ENCODE results near the gene C10orf88. TPM values are rescaled to one million over a fixed set of nuclear protein-coding genes. Genes with fewer than 3 reads are reported as not detected.
A peak's percentile ranks its signal among the peaks of the same experiment; 100 is the strongest.

The C10orf88 gene
- total RNA-seq, 1 donor from 2014 or later = 11.8 TPM

DNA sequence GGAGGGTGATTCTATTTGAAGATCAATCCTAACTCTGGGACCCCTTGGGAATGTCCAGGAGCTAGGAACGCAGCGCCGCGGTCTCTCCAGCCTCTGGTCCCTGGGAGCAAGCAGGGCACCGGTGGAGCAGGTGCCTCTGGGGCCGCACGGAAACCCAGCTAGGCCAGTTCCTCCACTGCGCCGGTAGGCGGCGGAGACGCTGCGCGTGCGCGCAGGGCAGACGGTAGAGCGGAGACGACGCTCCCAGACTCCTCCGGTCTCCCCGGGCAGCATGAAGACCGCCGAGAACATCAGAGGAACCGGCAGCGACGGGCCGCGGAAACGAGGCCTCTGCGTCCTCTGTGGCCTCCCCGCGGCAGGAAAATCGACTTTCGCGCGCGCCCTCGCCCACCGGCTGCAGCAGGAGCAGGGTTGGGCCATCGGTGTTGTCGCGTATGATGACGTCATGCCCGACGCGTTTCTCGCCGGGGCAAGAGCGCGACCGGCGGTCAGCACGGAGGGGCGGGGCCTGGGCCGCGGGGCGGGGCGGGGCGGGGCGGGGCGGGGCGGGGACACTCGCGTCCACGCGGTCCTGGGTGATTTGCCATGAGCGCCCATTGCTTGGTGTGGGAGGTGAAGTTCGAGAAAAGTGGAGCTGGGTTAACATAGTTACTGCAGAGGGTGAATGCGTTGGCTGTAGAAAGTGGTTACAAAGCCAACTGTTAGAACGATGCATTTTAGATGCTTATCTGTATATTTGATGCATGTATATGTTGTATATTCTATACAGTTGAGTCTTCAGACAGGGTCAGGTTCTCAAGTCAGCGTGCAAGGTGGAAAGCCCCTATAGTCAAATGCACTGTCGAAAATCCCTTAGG is 26.4 kb upstream of the C10orf88 start, which contains the start of gene PSTK:
TSS of gene PSTK (plus strand) at position 193 of the 857 bp plus-strand sequence. CDS start at position 272, 79 bp downstream.
- Mint-ChIP-seq H3K27ac (ENCODE audit: unreplicated experiment) (peak within 1 kb of the TSS; percentile 99), H3K9me3 (no peaks in the 10 kb centered on the region), H3K4me1 (peaks cover 14% of the 10 kb centered on the region), H3K4me3 (peak within 1 kb of the TSS; percentile 93), H3K36me3 (ENCODE audit: low read depth) (no peaks in the 10 kb centered on the region), H3K27me3 (ENCODE audit: low read depth) (peaks cover 10% of the 10 kb centered on the region)
- TF ChIP-seq, protein P1, sequence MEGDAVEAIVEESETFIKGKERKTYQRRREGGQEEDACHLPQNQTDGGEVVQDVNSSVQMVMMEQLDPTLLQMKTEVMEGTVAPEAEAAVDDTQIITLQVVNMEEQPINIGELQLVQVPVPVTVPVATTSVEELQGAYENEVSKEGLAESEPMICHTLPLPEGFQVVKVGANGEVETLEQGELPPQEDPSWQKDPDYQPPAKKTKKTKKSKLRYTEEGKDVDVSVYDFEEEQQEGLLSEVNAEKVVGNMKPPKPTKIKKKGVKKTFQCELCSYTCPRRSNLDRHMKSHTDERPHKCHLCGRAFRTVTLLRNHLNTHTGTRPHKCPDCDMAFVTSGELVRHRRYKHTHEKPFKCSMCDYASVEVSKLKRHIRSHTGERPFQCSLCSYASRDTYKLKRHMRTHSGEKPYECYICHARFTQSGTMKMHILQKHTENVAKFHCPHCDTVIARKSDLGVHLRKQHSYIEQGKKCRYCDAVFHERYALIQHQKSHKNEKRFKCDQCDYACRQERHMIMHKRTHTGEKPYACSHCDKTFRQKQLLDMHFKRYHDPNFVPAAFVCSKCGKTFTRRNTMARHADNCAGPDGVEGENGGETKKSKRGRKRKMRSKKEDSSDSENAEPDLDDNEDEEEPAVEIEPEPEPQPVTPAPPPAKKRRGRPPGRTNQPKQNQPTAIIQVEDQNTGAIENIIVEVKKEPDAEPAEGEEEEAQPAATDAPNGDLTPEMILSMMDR (conservative IDR thresholded peaks at IDR 0.05) = peak; percentile 96
- DNase-seq (ENCODE audit: low read depth, low spot score) = peak; percentile 81

DNA sequence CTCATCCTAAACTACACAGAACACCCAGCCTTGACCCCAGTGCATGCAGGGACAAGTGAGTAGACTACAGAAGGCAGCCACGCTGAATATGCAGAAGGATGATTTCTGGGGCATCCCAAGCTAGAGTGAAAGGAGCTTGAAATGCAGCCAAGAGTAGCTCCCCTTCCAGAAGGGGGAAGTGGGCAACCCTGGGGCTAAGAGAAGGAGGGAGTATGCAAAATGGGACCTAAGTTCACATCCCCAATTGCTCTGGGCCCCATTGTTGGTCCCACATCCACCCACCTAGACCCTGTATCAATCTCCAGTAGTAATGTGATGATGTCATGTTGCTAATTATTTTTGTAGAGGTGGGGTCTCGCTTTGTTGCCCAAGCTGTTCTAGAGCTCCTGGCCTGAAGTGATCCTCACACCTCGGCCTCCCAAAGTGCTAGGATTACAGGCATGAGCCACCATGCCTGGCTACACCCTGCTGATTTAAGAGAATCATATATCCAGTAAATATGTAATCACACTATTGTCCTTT is 20.6 kb upstream of the C10orf88 start:
- H3K27ac Mint-ChIP-seq (ENCODE audit: unreplicated experiment) = no peak overlapping the region
- H3K9me3 Mint-ChIP-seq = no peaks in the 10 kb centered on the region
- H3K36me3 Mint-ChIP-seq (ENCODE audit: low read depth) = no peaks in the 10 kb centered on the region
- peaks cover 5% of the 10 kb centered on the region for H3K4me1 Mint-ChIP-seq
- H3K27me3 Mint-ChIP-seq (ENCODE audit: low read depth) = peaks cover 24% of the 10 kb centered on the region
- H3K4me3 Mint-ChIP-seq = no peak overlapping the region
- DNase-seq (ENCODE audit: low read depth, low spot score) = no peak
- TF ChIP-seq, protein P1 (conservative IDR thresholded peaks at IDR 0.05) = no peak

DNA sequence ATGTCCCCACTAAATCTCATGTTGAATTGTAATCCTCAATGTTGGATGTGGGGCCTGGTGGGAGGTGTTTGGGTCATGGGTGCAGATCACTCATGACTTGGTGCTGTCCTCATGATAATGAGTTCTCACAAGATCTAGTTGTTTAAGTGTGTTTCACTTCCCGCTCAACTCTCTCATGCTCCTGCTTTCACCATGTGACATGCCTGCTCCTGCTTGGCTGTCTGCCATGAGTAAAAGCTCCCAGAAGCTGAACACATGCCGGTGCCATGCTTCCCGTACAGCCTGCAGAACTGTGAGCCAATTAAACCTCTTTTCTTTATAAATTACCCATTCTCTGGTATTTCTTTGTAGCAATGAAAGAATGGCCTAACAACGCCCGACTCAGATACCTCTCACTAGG is 20.0 kb upstream of the C10orf88 start:
- TF ChIP-seq, protein P1 (conservative IDR thresholded peaks at IDR 0.05) = no peak
- H3K27ac Mint-ChIP-seq (ENCODE audit: unreplicated experiment) = no peak overlapping the region
- no peak for DNase-seq (ENCODE audit: low read depth, low spot score)

DNA sequence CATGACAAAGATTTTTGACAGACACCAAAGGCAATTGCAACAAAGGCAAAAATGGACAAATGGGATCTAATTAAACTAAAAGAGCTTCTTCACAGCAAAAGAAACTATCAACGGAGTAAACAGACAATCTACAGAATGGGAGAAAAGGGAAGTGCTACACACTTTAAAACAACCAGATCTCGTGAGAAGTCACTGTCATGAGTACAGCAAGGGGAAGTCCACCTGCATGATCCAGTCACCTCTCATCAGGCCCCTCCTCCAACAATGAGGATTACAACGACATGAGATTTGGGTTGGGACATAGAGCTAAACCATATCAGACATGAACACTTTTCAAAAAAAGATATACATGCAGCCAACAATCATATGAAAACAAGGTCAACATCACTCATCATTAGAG is 14.7 kb upstream of the C10orf88 start:
- H3K4me1 Mint-ChIP-seq = peaks cover 5% of the 10 kb centered on the region
- H3K4me3 Mint-ChIP-seq = no peak overlapping the region
- H3K27me3 Mint-ChIP-seq (ENCODE audit: low read depth) = peaks cover 29% of the 10 kb centered on the region
- H3K36me3 Mint-ChIP-seq (ENCODE audit: low read depth) = peaks cover 11% of the 10 kb centered on the region
- no peak for DNase-seq (ENCODE audit: low read depth, low spot score)
- peaks cover 23% of the 10 kb centered on the region for H3K9me3 Mint-ChIP-seq
- TF ChIP-seq, protein P1 (conservative IDR thresholded peaks at IDR 0.05) = no peak
- no peak overlapping the region for H3K27ac Mint-ChIP-seq (ENCODE audit: unreplicated experiment)

More for the DNA sequence above, 20.0 kb upstream of the C10orf88 start:
- Mint-ChIP-seq H3K36me3 (ENCODE audit: low read depth) (no peaks in the 10 kb centered on the region), H3K4me3 (no peak overlapping the region), H3K27me3 (ENCODE audit: low read depth) (peaks cover 24% of the 10 kb centered on the region), H3K4me1 (peaks cover 5% of the 10 kb centered on the region), H3K9me3 (peaks cover under 1% of the 10 kb centered on the region)

DNA sequence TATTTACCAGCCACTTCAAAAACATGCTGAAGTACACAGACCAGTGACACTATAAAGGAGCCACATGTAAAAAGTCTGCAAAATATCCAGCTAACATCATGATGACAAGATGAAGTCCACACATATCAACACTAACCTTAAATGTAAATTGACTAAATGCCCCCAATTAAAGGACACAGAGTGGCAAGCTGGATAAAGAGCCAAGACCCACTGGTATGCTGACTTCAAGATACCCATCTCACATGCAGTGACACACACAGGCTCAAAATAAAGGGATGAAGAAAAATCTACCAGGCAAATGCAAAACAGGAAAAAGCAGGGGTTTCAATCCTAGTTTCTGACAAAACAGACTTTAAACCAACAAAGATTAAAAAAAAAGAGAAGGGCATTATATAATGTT is 12.9 kb upstream of the C10orf88 start:
- TF ChIP-seq, protein P1 (conservative IDR thresholded peaks at IDR 0.05) = no peak
- Mint-ChIP-seq H3K27ac (ENCODE audit: unreplicated experiment) (no peak overlapping the region), H3K36me3 (ENCODE audit: low read depth) (peaks cover 11% of the 10 kb centered on the region), H3K9me3 (peaks cover 23% of the 10 kb centered on the region), H3K27me3 (ENCODE audit: low read depth) (peaks cover 21% of the 10 kb centered on the region), H3K4me3 (no peak overlapping the region), H3K4me1 (no peaks in the 10 kb centered on the region)
- DNase-seq (ENCODE audit: low read depth, low spot score) = no peak
